B cell (primary cell): ENCODE measurements around the gene CNTN4.

Experiments used
- CTCF ChIP-seq: fragments of 200-600 bp; IDR thresholded peaks from one replicate; pipeline ENCODE4 v1.8.0; 2022; ENCODE audit warnings: antibody characterized with exemption, mild to moderate bottlenecking
- EZH2 ChIP-seq: IDR thresholded peaks from 2 replicates; pipeline ENCODE4 v1.6.1; 2012; ENCODE audit warnings: borderline replicate concordance, low read depth, mild to moderate bottlenecking, moderate library complexity, low read length; ENCODE audit not compliant: insufficient read depth, poor library complexity, severe bottlenecking

DNA sequence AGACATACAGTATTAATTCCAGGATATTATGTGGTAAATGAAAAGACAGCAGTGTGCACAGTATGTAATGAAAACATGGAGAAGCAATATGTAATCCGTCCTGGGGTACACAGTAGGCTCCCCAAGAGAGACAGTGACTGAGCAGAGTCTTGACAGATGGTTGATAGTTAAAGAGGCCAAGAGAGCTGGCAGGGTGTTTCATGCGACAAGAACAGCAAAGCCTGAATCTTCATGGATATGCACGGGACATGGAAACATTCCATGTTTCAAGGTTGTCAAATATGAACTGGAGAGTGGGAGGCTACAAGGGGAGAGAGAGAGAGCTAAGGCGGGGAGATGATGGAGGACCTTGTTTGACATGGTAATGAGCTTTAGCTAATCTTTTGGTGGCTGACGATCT lies 673.1 kb downstream of the CNTN4 start:
- TF ChIP-seq CTCF (no peak), EZH2 (no peak)
